RKO (cell line): ENCODE data around the gene APEX2.
"Not testable (repeated sequence)": the region's sequence is repeated elsewhere in the genome, so short reads cannot be mapped to it uniquely, and the experiment has no call there.

Source experiments
- DNase-seq: peaks from one replicate; pipeline ENCODE4 v3.0.0-alpha.2; 2016; ENCODE audit warnings: low spot score

The APEX2 gene

GRCh38 chrX:54999717-55000598, at the start of gene APEX2:
Gene APEX2 (plus strand): TSS chrX:55000363. CDS start chrX:55000423, 60 bp downstream.
- DNase-seq, result peak; percentile 92

- no peak for DNase-seq
Measured at GRCh38 chrX:54950730-54951375, 49.3 kb upstream of the APEX2 start.

GRCh38 chrX:54961750-54962149, 38.4 kb upstream of the APEX2 start:
- DNase-seq, result no peak

- no peak for DNase-seq
Measured at GRCh38 chrX:54964766-54965497, 35.2 kb upstream of the APEX2 start.

GRCh38 chrX:54977387-54977786, 22.8 kb upstream of the APEX2 start:
- DNase-seq, result no peak

GRCh38 chrX:54978448-54978847, 21.7 kb upstream of the APEX2 start:
- DNase-seq, result peak; percentile 10

- no peak for DNase-seq
Measured at GRCh38 chrX:54979432-54979831, 20.7 kb upstream of the APEX2 start.

GRCh38 chrX:54980334-54980733, 19.8 kb upstream of the APEX2 start:
- DNase-seq, result no peak

- not testable (repeated sequence) for DNase-seq
Measured at GRCh38 chrX:54983306-54983705, 16.9 kb upstream of the APEX2 start.

- DNase-seq, result no peak
Measured at GRCh38 chrX:54991706-54992105, 8.5 kb upstream of the APEX2 start.

GRCh38 chrX:54992911-54993622, 7.1 kb upstream of the APEX2 start:
- DNase-seq, result no peak

- DNase-seq, result no peak
Measured at GRCh38 chrX:54994099-54994498, 6.1 kb upstream of the APEX2 start, which contains the start of gene PFKFB1. Gene PFKFB1 (minus strand): TSS chrX:54994188. CDS start chrX:54994007, 181 bp downstream.

GRCh38 chrX:54994668-54995351, 5.4 kb upstream of the APEX2 start:
- DNase-seq, result no peak

- DNase-seq, result no peak
Measured at GRCh38 chrX:54995621-54996020, 4.5 kb upstream of the APEX2 start.

GRCh38 chrX:55004231-55004630, 4.1 kb downstream of the APEX2 start:
- no peak for DNase-seq

- DNase-seq, result no peak
Measured at GRCh38 chrX:55005256-55005655, 5.1 kb downstream of the APEX2 start.

- DNase-seq, result no peak
Measured at GRCh38 chrX:55006827-55007621, 6.9 kb downstream of the APEX2 start.

GRCh38 chrX:55007656-55008055, 7.5 kb downstream of the APEX2 start:
- peak; percentile 14 for DNase-seq

- no peak for DNase-seq
Measured at GRCh38 chrX:55008571-55009358, 8.6 kb downstream of the APEX2 start.

- peak; percentile 44 for DNase-seq
Measured at GRCh38 chrX:55011294-55011693, 11.1 kb downstream of the APEX2 start.
